RKO (cell line): ENCODE results near the gene MAD1L1.

Experiments used
- DNase-seq: peaks from one replicate; pipeline ENCODE4 v3.0.0-alpha.2; 2016; ENCODE audit warnings: low spot score

The MAD1L1 gene

DNA sequence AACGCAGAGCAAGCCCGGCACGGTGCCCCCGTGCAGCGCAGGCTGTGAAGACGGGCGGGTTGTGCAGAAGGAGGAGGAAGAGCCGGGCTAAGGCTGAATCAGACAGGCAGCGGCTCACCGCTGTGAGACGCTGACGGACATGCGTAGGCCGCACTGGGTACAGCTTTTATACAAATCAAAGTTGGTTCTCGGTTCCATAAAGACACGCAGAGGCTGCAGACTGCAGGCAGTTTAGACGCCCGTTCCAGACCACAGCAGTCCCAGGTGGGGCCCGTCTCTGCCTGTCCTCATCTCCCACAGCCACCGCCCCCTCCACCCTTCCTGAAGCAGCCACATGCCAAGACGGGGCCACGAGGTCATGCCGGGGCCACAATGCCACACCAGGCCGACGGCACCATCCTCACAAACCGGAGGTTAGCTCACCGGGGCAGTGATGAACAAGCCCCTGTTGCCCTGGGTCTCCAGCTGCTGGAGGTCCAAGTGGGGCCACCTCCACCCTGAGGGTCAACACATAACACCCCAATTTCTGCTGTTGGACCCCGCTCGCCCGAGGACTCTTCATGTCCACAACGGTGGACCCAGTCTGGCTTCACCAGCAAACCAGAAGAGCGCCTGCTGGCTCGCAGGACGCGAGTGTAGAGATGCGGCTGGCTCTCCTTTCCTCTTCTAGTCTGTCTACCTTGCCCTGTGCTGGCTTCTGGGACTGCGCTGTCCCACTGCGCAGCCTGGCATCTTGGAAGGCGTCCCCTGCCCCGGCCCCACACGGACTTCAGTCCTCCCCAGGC is 335.5 kb downstream of the MAD1L1 start:
- DNase-seq, result no peak

DNA sequence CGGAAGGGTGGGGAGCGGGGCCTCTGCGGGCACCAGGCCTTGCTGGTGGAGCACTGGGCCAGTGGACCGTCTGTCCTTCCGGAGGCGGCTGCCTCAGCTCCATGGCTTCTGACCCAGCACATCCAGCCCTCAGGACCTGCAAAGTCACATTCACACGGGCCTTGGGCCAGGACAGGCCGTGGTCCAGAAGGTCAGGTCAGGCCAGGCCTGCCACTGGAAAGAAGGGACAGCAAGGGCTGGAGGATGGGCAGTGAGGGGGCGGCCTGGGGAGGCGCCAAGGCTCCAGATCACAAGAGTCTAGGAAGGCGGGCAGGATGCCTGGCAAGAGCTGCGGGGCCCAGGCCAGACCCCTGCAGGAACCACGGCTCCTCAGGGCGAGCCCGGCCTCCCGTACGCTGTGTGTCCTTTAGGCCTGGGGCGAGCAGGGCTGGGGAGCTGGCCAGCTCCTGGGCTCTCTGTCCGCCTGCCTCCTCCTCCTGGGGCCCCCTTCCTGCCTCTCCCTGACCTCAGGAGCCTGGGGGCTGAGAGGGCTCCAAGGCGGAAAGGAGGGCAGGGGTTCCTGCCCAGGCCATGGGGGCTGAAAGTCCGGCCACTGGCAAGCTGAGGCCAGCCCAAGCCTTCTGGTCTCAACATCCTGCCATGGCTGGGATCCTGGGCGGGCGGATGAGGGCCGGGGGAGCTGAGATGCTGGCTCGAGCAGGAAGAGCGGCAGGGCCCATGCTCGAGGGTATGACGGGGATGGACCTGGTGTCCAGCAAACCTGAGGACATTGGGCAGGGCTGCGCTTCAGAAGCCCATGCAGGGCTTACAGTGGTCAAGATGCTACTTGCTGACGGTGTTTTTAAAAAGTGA is 336.9 kb downstream of the MAD1L1 start:
- DNase-seq, result no peak

DNA sequence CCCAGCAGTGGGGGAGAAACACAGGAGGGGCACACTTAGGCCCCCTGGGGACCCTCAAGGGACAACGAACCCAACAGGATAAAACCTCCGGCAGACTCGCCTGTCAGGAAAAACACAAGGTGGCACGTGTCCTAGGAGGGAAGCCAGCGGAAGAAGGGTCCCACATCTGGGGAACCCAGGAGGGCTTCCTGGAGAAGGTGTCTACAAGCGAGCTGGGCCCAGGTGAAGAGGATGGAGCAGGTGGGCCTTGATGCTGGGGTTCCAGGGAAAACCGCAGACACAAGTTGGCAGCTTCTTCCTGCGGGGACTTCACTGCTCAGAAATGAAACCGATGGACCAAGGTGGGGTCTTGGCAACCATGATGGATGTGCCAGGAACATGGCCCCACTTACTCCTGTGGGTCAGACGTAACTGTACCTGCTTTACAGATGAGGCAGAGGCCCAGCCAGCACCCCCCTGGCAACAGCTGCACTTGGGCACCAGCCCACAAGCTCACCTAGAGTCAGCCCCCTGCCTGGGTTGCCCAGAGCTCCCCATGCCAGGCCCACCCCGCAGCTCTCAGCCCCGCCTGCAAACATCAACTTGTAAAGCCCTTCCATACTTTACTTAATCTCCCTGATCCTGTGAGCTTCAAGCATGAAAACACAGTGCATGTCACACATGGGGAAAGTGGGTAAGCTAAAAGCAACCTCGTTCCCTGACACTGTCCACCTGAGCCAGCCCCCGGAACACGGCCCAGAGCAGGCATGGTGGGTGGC is 337.7 kb downstream of the MAD1L1 start:
- DNase-seq, result no peak

DNA sequence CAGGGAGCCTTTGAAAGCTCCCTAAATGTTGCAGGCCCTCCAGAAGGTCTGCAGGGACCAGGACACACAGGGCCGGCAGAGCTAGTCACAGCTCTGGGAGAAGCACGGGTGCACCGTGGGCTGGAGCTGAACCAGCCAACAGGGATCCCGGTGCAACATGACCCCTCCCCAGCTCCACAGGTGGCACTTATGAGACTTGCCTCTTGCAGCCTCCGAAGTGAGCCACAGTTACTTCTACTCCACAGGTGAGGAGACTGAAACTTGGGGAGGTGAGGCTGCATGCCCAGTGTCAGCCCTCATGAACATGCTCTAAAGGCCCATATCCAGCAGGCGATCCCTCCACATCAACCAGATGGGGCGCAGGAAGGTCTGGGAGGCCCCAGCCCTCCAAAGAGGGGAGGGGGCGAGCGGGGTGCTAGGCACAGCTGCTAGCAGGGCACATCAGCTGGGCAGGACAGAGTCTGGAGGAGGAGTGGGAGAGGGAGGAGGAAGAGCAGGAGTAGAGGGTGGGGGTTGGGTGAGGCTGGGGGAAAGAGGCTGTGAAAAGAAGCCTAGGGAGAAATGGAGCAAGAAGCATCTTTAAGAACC is 338.3 kb downstream of the MAD1L1 start:
- DNase-seq, result no peak

DNA sequence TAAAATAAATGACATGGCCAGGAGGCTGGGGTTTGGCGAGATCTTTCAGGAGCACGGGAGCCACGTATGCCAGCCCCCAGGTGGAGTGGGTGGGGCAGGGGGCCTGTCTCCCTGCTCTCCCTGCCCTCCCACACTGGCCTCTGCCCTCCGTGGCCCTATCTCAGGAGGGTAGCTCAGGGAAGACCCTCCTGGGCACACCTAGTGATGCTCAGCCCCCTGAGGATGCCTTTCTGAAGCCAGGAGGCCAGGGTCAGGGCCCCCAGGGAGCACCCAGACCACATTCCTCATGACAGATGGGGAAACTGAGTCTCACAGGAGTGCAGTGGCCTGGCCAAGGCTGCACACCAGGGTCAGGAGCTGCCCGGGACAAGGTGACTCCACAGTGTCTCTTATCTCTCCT is 339.3 kb downstream of the MAD1L1 start:
- no peak for DNase-seq

DNA sequence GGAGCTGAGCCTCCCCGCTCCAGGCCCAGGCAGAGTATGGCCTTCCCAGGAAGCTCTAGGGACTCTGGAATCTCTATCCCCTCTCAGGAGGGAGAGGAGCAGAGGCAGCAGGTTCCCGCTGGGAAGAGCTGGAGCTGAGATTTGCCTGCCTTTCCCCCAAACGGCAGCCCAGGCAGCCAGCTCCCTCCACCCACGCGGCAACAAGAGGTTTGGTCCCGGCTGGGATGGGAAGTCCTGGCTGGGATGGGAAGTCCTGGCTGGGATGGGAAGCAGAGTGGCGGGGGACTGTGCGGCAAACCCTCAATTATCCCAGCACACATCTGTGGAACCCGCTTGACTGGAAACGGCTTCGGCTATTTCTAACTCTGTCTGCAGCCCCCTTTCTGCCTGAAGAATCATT is 339.7 kb downstream of the MAD1L1 start:
- DNase-seq, result no peak

DNA sequence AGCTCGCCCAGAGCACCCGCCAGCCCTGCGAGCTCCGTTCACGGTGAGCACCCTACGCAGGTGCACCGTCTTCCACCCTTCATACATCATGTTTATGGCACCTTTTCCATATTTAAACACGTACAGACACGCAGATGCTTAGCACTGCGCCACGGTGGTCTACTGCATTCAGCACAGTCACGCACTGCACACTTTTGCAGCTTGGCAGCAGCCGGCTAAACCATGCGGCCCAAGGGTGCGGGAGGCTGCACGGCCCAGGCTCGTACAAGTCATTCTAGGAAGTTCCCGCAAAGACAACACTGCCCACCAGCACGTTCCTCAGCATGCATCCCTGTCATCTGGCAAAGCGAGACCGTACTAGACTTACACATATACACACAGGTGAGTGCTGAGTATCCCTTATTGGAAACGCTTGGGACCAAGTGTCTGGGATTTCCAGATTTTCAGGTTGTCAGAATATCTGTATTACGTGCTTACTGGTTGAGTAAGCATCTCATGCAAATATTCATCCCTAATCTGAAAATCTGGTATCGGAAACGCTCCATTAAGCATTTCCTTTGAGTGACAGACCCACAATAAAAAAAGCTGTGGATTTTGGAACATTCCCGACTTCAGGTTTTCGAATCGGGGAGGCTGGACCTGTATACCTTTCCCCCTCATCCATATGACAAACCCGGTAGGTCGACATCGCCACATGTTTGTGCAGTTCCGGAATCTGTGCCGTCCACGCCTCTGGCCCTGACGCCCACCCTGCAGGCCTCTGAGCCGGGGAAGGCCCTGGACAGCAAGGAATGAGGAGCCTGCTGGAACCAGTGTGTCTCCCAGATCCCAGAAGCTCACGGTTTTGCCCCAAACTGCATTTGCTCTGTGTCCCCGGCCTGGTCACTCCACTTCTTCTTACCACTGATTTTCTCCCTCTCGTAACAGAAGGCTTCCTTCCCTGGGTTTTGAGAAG is 340.5 kb downstream of the MAD1L1 start:
- no peak for DNase-seq

DNA sequence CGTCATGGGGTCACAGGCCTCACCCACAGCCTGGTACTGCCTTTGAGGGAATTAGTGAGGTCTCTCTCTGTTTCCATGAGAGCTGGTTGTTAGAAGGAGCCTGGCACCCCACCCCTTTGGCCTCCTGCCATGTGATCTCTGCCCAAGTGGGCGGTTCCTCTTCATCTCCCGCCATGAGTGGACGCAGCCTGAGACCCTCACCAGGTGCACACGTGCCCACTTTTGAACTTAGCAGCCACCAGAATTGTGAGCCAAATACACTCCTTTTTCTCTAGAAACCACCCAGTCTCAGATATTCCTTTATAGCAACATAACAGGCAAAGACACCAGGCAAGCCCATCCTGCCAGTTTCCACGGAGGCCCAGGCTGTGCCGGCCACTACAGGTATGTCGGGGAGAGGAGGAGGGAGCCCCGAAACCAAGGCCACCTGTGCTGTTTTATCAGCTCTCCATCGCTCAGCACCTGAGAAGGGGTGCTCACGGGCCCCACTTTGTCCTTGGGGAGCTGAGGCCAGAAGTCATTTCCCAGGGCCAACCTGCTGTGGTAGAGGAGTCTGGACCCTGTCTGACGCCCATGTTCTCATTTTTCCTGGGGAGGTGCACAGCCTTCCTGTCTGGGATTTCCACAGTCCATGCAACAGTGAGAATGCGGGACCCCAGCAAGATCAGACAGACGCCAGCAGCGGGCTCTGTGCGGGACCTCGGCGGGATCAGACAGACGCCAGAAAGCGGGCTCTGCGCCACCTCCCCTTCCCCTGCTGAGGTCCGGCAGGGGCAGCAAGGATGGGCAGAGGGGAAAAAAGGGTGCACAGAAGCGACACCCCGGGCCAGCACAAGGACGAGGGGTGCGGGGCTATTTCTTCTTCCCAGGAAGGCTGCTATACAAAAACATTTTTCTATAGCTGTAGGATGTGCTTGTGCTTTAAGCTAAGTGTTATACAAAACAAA is 342.2 kb downstream of the MAD1L1 start:
- DNase-seq, result no peak

DNA sequence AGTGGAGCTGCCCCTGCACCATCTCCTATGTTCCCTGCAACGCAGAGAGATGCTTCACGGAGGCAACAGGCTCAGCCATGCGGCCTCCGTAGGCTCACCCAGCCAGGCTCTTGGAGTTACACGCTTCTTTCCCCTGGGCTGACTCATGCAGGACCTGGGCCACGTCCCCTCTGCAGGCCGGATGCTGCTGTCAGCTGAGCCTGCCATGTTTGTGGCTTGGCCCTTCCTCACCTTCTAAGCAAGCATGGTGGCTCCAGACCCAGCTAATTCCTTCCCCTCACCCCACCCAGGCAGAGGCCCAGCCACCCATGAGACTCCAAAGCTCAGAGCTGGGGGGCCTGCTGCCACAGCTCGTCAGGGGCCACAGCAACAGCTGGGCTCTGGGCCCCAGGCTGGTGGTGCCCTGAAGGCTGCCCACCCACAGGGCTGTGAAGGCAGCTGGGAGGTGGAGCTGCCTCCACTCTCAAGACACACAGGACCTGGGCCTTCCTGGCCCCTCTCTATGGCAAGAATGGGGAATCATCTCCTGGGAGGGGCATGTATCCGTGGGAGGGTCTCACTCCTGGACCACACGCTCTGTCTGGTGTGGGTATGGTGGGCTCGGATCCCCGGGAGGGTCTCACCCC is 343.1 kb downstream of the MAD1L1 start:
- no peak for DNase-seq

DNA sequence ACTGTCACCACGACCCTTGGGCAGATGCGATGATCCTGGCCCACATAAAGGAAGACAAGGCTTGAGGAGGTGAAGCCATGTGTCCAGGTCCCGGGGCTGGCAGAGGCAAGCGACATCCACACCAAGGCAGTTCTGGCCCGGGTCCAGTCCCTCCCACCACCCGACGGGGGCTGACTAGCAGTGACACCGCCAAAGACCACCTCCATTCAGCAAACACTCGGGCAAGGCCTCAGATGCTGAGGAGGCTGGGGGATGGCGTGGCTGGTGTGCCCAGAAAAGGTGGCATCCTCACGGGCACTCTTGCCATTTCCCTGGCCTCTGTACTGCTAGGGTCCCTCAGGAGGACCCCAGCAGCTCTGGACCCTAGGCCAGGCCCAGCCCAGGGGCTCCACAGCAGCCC is 343.7 kb downstream of the MAD1L1 start:
- DNase-seq, result no peak

DNA sequence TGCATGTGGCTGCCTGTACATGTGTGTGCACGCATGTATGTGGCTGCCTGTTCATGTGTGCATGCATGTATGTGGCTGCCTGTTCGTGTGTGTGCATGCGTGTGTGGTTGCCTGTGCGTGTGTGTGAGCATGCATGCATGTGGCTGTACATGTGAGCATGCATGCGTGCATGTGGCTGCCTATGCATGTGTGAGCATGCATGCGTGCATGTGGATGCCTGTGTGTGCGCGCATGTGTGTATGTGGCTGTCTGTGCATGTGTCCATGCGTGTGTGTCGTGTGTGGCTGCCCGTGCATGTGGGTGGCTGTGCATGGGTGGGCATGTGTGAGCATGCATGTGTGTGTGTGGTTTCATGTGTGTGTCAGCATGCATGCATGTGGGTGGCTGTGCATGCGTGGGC is 344.3 kb downstream of the MAD1L1 start:
- no peak for DNase-seq

DNA sequence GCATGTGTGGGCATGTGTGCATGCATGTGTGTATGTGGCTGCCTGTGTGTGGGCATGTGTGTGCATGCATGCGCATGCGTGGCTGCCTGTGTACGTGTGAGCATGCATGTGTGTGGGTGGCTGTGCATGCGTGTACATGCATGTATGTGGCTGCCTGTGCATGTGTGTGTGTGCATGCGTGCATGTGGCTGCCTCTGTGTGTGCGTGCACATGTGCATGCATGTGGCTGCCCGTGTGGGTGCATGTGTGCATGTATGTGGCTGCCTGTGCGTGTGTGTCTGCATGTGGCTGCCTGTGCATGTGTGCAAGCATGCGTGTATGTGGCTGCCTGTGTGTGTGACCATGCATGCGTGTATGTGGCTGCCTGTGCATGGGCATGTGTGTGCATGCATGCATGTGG is 345.5 kb downstream of the MAD1L1 start:
- DNase-seq, result no peak

DNA sequence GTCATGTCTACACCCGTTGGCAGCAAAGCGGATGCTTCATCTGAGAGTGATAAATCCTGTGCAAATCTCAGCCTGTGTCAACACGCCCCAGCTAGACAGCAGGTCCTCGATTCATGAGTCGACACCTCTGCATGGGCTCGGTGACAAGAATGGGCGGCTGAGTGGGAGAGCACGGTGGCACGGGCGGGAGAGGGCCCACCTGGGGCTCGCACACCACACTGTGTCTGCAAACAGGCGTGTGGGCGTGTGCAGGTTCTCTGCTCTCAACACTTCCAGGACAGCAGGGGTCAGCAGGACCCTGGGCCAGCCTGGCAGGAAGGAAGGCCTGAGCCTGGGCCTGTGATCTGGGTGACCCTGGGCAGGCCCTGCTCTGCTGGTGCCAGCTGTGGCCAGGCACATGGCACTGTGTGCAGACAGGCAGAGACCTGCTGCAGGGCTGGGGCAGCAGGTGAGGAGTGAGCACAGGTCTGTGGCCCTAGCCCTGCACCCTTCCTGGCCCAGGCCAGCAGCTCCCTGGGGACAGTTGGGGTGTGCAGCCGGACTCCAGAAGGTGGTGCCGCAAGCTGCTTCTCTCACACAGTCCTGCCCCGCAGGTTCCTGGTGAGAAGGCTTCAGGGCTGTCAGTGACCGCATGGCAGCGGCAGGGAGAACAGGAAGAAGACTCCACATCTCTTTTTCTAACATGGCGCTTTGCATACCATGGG is 346.2 kb downstream of the MAD1L1 start:
- no peak for DNase-seq

DNA sequence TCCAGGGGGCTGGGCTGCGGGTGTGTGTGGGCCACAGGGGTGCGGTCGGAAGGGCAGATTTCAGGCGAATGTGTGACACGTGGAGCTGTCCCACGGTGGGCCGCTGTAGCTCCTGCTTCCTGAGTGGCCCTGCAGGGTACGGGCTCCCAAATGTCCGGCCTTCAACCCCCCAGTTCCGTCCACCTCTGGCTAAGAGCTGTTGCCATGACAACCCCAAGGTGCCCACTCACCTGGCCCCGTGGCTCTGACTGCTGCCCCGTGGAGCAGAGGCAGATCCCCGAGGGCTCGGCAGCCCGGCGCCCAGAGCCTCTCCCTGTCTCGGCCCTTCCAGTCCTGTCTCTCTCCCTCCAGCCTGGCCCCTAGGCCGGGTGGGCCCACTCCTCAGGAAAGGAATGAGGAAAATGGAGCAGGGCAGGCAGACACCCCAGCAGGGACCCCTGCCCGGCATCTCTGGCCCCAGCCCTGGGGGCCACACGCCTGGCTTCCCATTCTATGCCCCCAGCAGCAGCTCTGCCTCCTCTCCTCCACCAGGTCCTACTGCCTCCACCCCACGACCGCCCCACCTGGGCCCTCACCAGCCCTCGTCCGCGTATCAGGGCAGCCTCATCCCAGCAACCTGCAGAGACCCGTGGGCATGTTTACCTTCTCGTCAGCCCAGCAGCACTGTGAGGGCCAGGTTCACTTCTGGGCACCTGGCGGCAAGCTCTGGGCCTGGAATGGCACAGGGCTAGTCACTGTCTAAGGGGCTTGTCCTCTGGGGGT is 347.1 kb downstream of the MAD1L1 start:
- DNase-seq, result no peak

DNA sequence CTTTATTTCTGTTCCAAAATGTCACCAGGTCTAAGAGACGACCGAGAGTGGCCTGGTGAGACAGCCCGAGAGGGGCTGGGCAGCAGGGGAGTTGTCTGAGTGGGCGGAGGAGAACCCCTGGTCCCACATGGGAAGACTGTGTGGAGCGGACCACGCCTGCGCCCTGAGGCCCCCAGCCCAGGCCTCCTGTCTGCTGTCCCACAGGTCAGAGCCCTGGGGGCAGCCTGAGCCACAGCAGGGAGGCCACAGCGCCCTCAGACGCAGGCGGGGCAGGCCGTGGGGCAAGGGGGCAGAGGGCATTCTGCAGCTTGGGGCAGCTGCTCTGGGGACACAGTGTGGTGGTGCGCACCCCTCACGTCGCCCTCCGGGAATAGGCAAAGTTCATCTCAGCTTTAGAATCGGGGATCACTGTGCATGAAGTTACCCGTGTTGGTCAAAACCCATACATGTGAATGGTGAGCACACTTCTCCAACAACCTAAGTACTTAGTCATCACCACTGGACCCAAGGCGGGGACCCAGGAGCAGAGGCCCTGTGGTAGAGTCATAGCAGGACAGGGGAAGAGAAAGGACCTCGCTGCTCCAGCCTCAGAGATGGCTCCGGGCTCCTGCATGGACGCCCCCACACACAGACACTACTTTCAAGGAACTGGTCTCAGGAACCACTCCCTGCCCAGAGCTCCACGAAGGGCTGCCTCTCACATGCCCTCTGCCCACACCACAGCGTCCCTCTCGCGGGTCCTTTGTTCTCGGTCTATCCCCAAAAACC is 348.0 kb downstream of the MAD1L1 start:
- no peak for DNase-seq

DNA sequence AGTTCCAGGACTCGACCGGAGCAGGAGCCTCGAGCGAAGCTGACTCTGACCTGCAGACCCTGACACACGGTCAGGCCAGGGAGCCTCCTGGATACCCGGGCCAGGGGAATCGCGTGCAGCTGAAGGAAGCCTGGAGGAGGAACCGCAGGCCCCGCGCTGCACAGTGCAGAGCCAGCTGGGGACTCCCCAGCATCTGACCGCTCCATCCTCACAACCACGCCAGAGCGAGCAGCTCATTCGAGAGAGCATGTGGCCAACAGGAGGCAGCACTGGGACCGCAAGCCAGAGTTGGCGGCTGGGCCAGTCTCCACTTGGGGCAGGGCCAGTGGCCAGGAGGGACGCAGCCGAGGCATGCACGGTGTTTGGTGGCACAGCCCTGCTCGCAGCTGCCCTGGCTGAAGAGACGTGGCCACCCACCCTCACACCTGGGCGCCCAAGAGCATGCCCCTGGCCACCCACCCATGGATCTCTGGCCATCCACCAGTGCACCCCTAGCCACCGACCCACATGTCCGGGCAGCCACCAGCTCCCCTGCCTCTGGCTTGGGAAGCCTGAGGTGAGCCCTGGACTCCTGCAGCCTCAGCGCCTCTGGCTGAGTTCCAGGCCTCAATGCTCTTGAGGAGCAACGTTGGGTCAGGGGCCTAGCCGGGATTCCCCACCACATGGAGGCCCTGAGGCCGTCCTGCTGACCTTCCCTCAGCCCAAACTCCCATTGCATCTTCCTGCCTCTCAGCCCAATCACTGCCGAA is 348.7 kb downstream of the MAD1L1 start:
- DNase-seq, result no peak
